Activated T-cell treated with anti-CD3 and anti-CD28 coated beads, Interleukin-2, amount 50 U/mL, for 4 hours (primary cell): ENCODE data around the gene BMPR1B. TPM values are rescaled to one million over a fixed set of nuclear protein-coding genes. Genes with fewer than 3 reads are reported as not detected.

ENCODE experiments used
- ATAC-seq, 2 donors: fragments of 200-7000 bp; cut with Tn5 transposase; one replicate each; pipeline ENCODE4 v1.10.0; 2021
- DNase-seq: peaks from one replicate; pipeline ENCODE4 v3.0.0-alpha.2; 2020
- H3K27me3 Mint-ChIP-seq: one replicate; pipeline ENCODE4 v1.8.0; 2021; ENCODE audit warnings: low read depth, mixed read lengths
- H3K36me3 Mint-ChIP-seq: one replicate; pipeline ENCODE4 v1.8.0; 2022; ENCODE audit warnings: mixed read lengths; ENCODE audit not compliant: insufficient read depth
- H3K4me1 Mint-ChIP-seq: one replicate; pipeline ENCODE4 v1.8.0; 2021; ENCODE audit warnings: low read depth, mixed read lengths
- H3K4me3 Mint-ChIP-seq: one replicate; pipeline ENCODE4 v1.8.0; 2021; ENCODE audit warnings: mild to moderate bottlenecking, moderate library complexity, mixed read lengths
- H3K9me3 Mint-ChIP-seq: one replicate; pipeline ENCODE4 v1.8.0; 2021; ENCODE audit warnings: mixed read lengths
- total RNA-seq, 3 donors: library from RNA; stranded (reverse); gene quantifications; one replicate each; pipeline ENCODE4 v1.2.1, GENCODE V29; 2021

BMPR1B gene
- total RNA-seq, 3 donors from 2014 or later = not detected

- H3K27me3 Mint-ChIP-seq = no peaks in the 10 kb centered on the region
- no peak overlapping the region for H3K4me3 Mint-ChIP-seq
- H3K36me3 Mint-ChIP-seq = no peaks in the 10 kb centered on the region
- ATAC-seq (no peak), DNase-seq (no peak)
- H3K9me3 Mint-ChIP-seq = peaks cover 6% of the 10 kb centered on the region
- no peaks in the 10 kb centered on the region for H3K4me1 Mint-ChIP-seq
Observed at GRCh38 chr4:94887027-94887426, 129.3 kb downstream of the BMPR1B start.

- peaks cover 6% of the 10 kb centered on the region for H3K9me3 Mint-ChIP-seq
- no peaks in the 10 kb centered on the region for H3K36me3 Mint-ChIP-seq
- H3K4me3 Mint-ChIP-seq = no peak overlapping the region
- H3K27me3 Mint-ChIP-seq = no peaks in the 10 kb centered on the region
- no peak for DNase-seq
- ATAC-seq = no peak
- H3K4me1 Mint-ChIP-seq = no peaks in the 10 kb centered on the region
Observed at GRCh38 chr4:94889523-94889922, 131.8 kb downstream of the BMPR1B start.

DNA sequence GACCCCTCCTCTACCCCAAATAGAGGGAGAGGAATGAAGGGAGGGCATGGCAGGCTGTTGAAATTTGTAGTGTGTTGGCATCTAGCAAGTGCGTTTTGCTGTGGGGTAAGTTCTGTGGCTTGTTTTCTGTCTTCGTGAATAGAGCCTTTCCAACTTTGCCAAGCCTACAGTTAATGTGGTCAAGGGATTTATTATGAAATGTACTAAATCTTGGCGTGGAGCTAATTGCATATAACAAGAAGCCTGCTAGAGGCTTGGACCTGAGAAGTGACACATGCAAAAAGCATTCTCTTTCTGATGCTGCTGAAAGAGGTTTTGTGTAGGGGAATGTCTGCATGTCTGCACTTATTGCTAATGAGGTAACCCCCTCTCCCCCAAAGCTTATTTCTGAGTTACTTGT, 132.2 kb downstream of the BMPR1B start:
- no peaks in the 10 kb centered on the region for H3K36me3 Mint-ChIP-seq
- DNase-seq (no peak), ATAC-seq (no peak)
- H3K4me3 Mint-ChIP-seq = no peak overlapping the region
- no peaks in the 10 kb centered on the region for H3K27me3 Mint-ChIP-seq
- H3K9me3 Mint-ChIP-seq = peaks cover 6% of the 10 kb centered on the region
- H3K4me1 Mint-ChIP-seq = no peaks in the 10 kb centered on the region

GRCh38 chr4:94890579-94890978, 132.8 kb downstream of the BMPR1B start:
- ATAC-seq = no peak
- H3K36me3 Mint-ChIP-seq = no peaks in the 10 kb centered on the region
- no peaks in the 10 kb centered on the region for H3K27me3 Mint-ChIP-seq
- H3K4me3 Mint-ChIP-seq = no peak overlapping the region
- DNase-seq = no peak
- H3K4me1 Mint-ChIP-seq = no peaks in the 10 kb centered on the region
- H3K9me3 Mint-ChIP-seq = peaks cover 6% of the 10 kb centered on the region

DNA sequence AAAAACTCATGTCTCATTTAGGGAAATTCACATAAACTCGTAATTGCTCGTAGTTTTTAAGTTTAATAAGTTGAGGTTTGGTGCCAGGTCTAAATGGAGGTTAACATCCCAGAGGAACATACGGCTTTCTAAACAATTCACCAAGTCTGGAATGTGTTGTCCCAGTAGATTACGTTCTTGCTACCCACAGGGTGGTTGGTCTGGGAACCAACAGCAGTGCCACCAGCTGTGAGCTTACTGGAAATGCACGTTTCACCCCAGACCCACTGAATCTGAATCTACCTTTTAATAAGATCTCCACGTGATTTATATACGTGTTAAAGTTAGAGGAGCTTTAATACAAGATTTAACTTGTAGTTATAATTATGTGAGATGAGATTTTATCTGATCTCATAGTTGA, 134.3 kb downstream of the BMPR1B start:
- no peaks in the 10 kb centered on the region for H3K27me3 Mint-ChIP-seq
- ATAC-seq (no peak), DNase-seq (no peak)
- H3K9me3 Mint-ChIP-seq = peaks cover 6% of the 10 kb centered on the region
- no peaks in the 10 kb centered on the region for H3K4me1 Mint-ChIP-seq
- no peak overlapping the region for H3K4me3 Mint-ChIP-seq
- H3K36me3 Mint-ChIP-seq = no peaks in the 10 kb centered on the region

DNA sequence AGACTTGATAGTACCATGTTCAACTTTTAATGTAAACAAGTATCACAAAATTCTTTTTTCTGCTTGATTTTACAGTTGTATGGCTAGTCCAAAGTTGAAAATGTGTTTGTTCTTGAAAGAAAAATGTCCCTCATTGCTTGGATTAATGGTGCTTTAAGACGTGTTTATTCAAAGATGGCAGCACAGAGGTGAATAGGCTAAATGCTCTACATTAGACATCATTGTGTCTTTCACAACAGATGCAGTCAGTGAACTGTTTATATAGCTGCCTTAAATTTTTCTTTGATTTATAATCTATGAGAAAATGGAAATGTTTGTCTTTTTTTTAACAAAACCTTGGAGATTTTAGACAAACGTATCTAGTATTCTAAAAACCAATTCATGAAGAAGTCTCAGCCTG, 137.3 kb downstream of the BMPR1B start:
- Mint-ChIP-seq H3K4me1 (no peaks in the 10 kb centered on the region), H3K27me3 (no peaks in the 10 kb centered on the region), H3K9me3 (no peaks in the 10 kb centered on the region), H3K4me3 (no peak overlapping the region), H3K36me3 (no peaks in the 10 kb centered on the region)
- DNase-seq (no peak), ATAC-seq (no peak)

DNA sequence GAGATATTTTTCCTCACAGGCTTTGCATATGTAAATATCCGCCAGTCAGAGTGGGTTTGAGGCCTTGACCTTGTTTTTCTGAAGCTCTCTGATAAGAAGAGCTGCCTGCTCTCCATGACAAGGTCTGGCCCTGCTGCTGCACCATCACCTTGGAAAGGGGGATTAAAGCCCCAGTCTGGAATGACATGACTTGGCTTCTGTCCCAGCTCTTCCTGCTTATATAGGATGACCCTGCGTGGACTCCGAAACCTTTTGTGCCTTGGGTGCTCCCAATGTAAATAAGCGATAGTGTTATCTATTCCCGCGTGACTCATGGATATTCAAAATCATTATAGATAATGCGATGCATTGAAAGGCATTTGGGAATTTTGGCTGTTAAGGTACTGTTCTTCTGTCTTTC, 139.3 kb downstream of the BMPR1B start:
- DNase-seq (no peak), ATAC-seq (no peak)
- H3K27me3 Mint-ChIP-seq = no peaks in the 10 kb centered on the region
- H3K9me3 Mint-ChIP-seq = no peaks in the 10 kb centered on the region
- H3K4me1 Mint-ChIP-seq = no peaks in the 10 kb centered on the region
- H3K36me3 Mint-ChIP-seq = no peaks in the 10 kb centered on the region
- H3K4me3 Mint-ChIP-seq = no peak overlapping the region

DNA sequence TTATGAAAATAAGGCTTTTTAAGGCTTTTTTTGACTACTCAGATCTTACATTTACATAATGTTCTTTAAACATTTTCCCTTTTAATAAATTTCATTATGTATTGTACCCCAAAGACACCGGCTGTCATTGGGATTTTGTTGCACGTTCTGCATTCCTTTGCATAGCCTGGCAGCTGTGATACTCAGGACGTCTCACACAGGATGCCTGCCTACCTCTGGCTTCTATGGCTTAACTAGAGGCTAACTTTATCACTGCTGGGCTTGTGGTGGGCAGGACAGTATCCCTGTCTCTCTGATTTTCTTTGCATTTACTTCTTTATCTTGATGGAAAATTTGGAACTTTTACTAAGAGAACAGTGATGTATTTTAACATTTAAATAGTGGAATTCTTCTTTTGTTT, 147.8 kb downstream of the BMPR1B start:
- ATAC-seq = no peak

GRCh38 chr4:94909645-94910044, 151.9 kb downstream of the BMPR1B start:
- no peak for DNase-seq
- peaks cover 4% of the 10 kb centered on the region for H3K9me3 Mint-ChIP-seq
- H3K36me3 Mint-ChIP-seq = no peaks in the 10 kb centered on the region
- no peak overlapping the region for H3K4me3 Mint-ChIP-seq
- ATAC-seq = no peak
- no peaks in the 10 kb centered on the region for H3K27me3 Mint-ChIP-seq
- peaks cover 11% of the 10 kb centered on the region for H3K4me1 Mint-ChIP-seq

More for the DNA sequence above, 147.8 kb downstream of the BMPR1B start:
- DNase-seq = no peak
- Mint-ChIP-seq H3K4me3 (no peak overlapping the region), H3K27me3 (no peaks in the 10 kb centered on the region), H3K4me1 (no peaks in the 10 kb centered on the region), H3K9me3 (no peaks in the 10 kb centered on the region), H3K36me3 (no peaks in the 10 kb centered on the region)

DNA sequence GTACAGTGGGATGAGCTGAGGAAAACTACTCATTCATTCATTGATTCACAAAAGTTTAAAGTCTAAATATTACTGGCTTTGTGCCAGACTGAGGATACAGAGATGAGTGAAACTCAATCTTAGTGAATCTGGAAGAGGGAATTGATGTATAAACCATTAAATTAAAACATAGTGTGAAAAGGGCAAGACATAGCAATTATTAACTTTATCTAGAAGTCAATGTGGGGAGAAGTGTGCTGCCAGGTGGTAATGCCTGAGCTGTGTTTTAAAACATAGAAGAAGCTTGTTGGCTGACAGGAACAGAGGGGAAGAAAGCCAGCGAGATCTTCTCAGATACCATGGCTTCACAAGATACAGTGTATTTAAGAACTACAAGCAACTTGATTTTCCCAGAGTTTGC, 153.4 kb downstream of the BMPR1B start:
- Mint-ChIP-seq H3K4me1 (peaks cover 11% of the 10 kb centered on the region), H3K9me3 (peaks cover 9% of the 10 kb centered on the region), H3K4me3 (no peak overlapping the region), H3K27me3 (no peaks in the 10 kb centered on the region), H3K36me3 (no peaks in the 10 kb centered on the region)
- DNase-seq (no peak), ATAC-seq (no peak)

GRCh38 chr4:94912606-94913005, 154.9 kb downstream of the BMPR1B start:
- ATAC-seq = no peak
- H3K4me3 Mint-ChIP-seq = no peak overlapping the region
- no peak for DNase-seq
- H3K4me1 Mint-ChIP-seq = peaks cover 11% of the 10 kb centered on the region
- H3K36me3 Mint-ChIP-seq = no peaks in the 10 kb centered on the region
- H3K9me3 Mint-ChIP-seq = peaks cover 14% of the 10 kb centered on the region
- H3K27me3 Mint-ChIP-seq = no peaks in the 10 kb centered on the region

DNA sequence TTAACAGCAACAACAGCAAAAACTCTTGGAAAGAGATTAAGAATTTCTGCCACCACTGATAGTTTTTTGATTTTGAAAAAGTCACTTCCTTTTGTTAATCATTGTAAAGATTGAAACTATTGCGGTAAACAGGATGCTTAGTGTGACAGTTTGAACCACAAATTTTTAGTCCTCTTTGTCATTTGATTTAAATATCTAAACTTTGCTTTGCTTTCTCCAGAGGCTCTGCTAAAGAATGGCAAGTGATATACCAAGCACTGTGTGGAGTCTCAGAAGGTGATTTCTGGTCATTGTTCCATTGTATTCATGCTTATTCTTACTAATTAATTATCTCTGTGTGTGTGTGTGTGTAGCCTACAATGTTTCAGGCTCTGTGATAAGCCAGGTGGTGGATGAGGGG, 155.6 kb downstream of the BMPR1B start:
- ATAC-seq = no peak
- no peak overlapping the region for H3K4me3 Mint-ChIP-seq
- H3K27me3 Mint-ChIP-seq = no peaks in the 10 kb centered on the region
- H3K9me3 Mint-ChIP-seq = peaks cover 17% of the 10 kb centered on the region
- DNase-seq = no peak
- no peaks in the 10 kb centered on the region for H3K36me3 Mint-ChIP-seq
- peaks cover 11% of the 10 kb centered on the region for H3K4me1 Mint-ChIP-seq

DNA sequence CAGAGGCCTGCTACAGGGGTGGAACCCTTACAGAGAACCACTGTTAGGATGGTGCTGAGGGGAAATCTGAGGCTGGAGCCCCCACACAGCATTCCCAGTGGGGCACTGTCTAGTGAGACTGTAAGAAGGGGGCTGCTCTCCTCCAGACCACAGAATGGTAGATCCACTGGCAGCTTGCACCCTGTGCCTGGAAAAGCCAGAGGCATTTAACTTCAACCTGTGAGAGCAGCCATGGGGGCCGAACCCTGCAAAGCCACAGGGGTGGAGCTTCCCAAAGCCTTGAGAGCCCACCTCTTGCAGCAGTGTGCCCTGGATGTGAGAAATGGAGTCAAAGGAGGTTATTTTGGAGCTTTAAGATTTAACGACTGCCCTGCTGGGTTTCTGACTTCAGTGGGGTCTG, 159.4 kb downstream of the BMPR1B start:
- peaks cover 11% of the 10 kb centered on the region for H3K4me1 Mint-ChIP-seq
- DNase-seq = no peak
- H3K9me3 Mint-ChIP-seq = peaks cover 13% of the 10 kb centered on the region
- H3K36me3 Mint-ChIP-seq = no peaks in the 10 kb centered on the region
- no peak overlapping the region for H3K4me3 Mint-ChIP-seq
- H3K27me3 Mint-ChIP-seq = no peaks in the 10 kb centered on the region
- ATAC-seq = no peak

DNA sequence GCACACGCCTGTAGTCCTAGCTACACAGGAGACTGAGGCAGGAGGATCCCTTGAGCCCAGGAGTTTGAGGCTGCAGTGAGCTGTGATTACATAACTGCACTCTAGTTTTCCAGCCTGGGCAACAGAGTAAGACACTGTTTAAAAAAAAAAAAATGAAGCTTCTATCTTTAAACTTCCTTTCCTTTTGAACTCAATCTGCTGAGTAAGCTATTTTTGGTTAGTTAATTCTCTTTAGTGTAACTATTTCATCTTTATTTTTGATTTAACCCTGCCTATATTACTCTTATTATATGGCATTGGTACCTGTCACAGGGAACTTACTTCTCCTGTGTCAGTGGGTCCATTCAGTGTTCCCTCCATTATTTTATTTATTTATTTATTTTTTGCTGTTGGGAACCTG, 160.8 kb downstream of the BMPR1B start:
- Mint-ChIP-seq H3K4me1 (peaks cover 6% of the 10 kb centered on the region), H3K36me3 (no peaks in the 10 kb centered on the region), H3K9me3 (peaks cover 13% of the 10 kb centered on the region), H3K4me3 (no peak overlapping the region), H3K27me3 (no peaks in the 10 kb centered on the region)
- DNase-seq (no peak), ATAC-seq (no peak)

GRCh38 chr4:94920369-94920768, 162.6 kb downstream of the BMPR1B start:
- Mint-ChIP-seq H3K4me3 (no peak overlapping the region), H3K9me3 (peaks cover 13% of the 10 kb centered on the region), H3K27me3 (no peaks in the 10 kb centered on the region), H3K4me1 (no peaks in the 10 kb centered on the region), H3K36me3 (no peaks in the 10 kb centered on the region)
- ATAC-seq (no peak), DNase-seq (no peak)

DNA sequence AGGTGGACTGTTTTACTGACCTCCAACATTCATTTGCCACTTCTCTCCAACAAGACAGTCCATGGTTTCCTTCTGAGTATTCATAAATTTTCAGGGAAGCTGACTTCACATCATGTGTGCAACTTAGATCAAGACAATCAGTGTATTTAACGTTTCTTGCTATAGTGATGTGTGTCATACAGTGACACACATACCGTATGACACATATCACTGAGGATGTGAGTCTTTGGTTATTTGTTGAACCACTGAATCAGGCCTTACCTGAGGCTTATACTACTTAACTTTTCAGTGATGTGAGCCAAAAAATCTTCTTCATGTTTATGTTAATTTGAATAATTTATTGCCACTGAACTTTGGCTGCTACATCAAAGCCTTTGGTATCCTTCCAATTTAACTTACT, 166.8 kb downstream of the BMPR1B start:
- H3K27me3 Mint-ChIP-seq = no peaks in the 10 kb centered on the region
- ATAC-seq (no peak), DNase-seq (no peak)
- no peak overlapping the region for H3K4me3 Mint-ChIP-seq
- no peaks in the 10 kb centered on the region for H3K36me3 Mint-ChIP-seq
- no peaks in the 10 kb centered on the region for H3K4me1 Mint-ChIP-seq
- H3K9me3 Mint-ChIP-seq = no peaks in the 10 kb centered on the region
